KMS-11 (cell line): ENCODE data around the gene GLRA1.

Experiments used
- H2AFZ ChIP-seq: fragments of 200-600 bp; sonication (generic); 2 replicates; pipeline ENCODE4 v1.6.1; 2016; ENCODE audit warnings: antibody characterized with exemption, mixed run types, low read depth
- H3K27ac ChIP-seq: fragments of 200-600 bp; sonication (generic); 2 replicates; pipeline ENCODE4 v1.6.1; 2016; ENCODE audit warnings: mild to moderate bottlenecking, mixed run types
- H3K27me3 ChIP-seq: fragments of 200-600 bp; sonication (generic); 2 replicates; pipeline ENCODE4 v1.6.1; 2017; ENCODE audit warnings: mild to moderate bottlenecking, low read depth, mixed run types, moderate library complexity; ENCODE audit not compliant: insufficient read depth
- H3K36me3 ChIP-seq: fragments of 200-600 bp; sonication (generic); 2 replicates; pipeline ENCODE4 v1.6.1; 2017; ENCODE audit warnings: mild to moderate bottlenecking, mixed run types; ENCODE audit not compliant: insufficient read depth
- H3K4me1 ChIP-seq: fragments of 200-600 bp; sonication (generic); 2 replicates; pipeline ENCODE4 v1.6.1; 2016; ENCODE audit warnings: mild to moderate bottlenecking, low read depth, mixed run types; ENCODE audit not compliant: poor library complexity, severe bottlenecking
- H3K4me2 ChIP-seq: fragments of 200-600 bp; sonication (generic); 2 replicates; pipeline ENCODE4 v1.7.0; 2016; ENCODE audit warnings: mild to moderate bottlenecking, mixed run types
- H3K4me3 ChIP-seq: fragments of 200-600 bp; sonication (generic); IDR thresholded peaks from 2 replicates; pipeline ENCODE4 v1.6.1; 2017; ENCODE audit warnings: low read depth, low read length, mixed read lengths; ENCODE audit not compliant: insufficient read depth
- H3K79me2 ChIP-seq: fragments of 200-600 bp; sonication (generic); 2 replicates; pipeline ENCODE4 v1.6.1; 2016; ENCODE audit warnings: low read depth, mixed run types; ENCODE audit not compliant: insufficient read depth
- H3K9ac ChIP-seq: fragments of 200-600 bp; sonication (generic); 2 replicates; pipeline ENCODE4 v1.6.1; 2016; ENCODE audit warnings: mild to moderate bottlenecking, mixed run types
- H4K20me1 ChIP-seq: fragments of 200-600 bp; sonication (generic); 2 replicates; pipeline ENCODE4 v1.6.1; 2016; ENCODE audit warnings: mild to moderate bottlenecking, mixed run types; ENCODE audit not compliant: insufficient read depth
- CTCF ChIP-seq: fragments of 200-600 bp; sonication (generic); conservative IDR thresholded peaks from 2 replicates; pipeline ENCODE4 v1.6.1; 2017; ENCODE audit warnings: low read depth, mild to moderate bottlenecking, antibody characterized with exemption, low read length, moderate library complexity, mixed read lengths

The GLRA1 gene

DNA sequence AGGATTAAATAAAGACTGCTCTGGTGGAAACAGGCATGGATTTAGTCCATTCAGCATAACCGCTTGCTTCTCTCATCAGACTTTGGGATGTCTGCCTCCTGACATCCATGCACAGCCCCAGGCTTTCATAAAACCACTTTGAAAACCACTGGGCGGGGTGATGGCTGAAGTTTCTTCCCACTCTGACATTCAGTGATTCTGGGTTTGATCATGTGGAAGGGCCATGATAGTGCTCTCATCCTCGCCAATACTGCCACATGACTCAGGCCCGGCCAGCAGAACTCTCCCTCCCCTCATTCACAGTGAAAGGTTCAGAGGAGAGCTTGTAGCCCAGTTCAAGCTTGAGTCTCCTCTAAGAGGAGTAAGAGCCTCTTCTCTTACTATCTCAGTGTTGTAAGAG, 29.6 kb upstream of the GLRA1 start:
- no peaks in the 10 kb centered on the region for H3K36me3 ChIP-seq
- H3K4me3 ChIP-seq = no peak overlapping the region
- H3K4me1 ChIP-seq = no peaks in the 10 kb centered on the region
- no peaks in the 10 kb centered on the region for H4K20me1 ChIP-seq
- TF ChIP-seq CTCF = no peak
- no peaks in the 10 kb centered on the region for H3K79me2 ChIP-seq
- no peaks in the 10 kb centered on the region for H3K27me3 ChIP-seq
- H3K27ac ChIP-seq = no peak overlapping the region
- no peak overlapping the region for H3K4me2 ChIP-seq
- no peak overlapping the region for H2AFZ ChIP-seq
- no peak overlapping the region for H3K9ac ChIP-seq

- no peaks in the 10 kb centered on the region for H4K20me1 ChIP-seq
- H3K4me1 ChIP-seq = no peaks in the 10 kb centered on the region
- no peaks in the 10 kb centered on the region for H3K36me3 ChIP-seq
- no peak overlapping the region for H2AFZ ChIP-seq
- no peak overlapping the region for H3K4me2 ChIP-seq
- H3K27ac ChIP-seq = no peak overlapping the region
- no peaks in the 10 kb centered on the region for H3K79me2 ChIP-seq
- TF ChIP-seq CTCF = no peak
- no peak overlapping the region for H3K9ac ChIP-seq
- no peaks in the 10 kb centered on the region for H3K27me3 ChIP-seq
- H3K4me3 ChIP-seq = no peak overlapping the region
Observed at GRCh38 chr5:151953833-151954232, 29.2 kb upstream of the GLRA1 start.

DNA sequence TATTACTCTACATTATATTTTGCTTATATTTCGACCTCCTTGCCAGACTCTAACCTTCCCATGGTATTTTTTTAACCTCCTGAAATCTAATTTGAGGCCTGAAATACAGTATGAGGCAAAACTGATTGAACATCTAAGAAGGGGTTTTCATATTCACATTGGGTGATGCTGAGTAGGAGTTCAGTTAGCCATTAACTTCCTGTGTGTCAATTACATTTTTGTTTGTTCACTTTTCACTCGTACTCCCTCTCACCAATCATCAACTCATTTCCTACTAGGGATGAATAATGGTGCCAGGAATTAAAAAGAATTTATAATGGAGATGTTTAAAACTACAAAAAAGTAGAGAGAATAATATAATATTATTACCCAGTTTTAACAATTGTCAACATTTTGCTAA, 27.6 kb upstream of the GLRA1 start:
- Histone ChIP-seq H3K27ac (no peak overlapping the region), H4K20me1 (no peaks in the 10 kb centered on the region), H3K9ac (no peak overlapping the region), H3K4me1 (no peaks in the 10 kb centered on the region), H3K79me2 (no peaks in the 10 kb centered on the region), H3K4me3 (no peak overlapping the region), H3K4me2 (no peak overlapping the region), H3K36me3 (no peaks in the 10 kb centered on the region), H3K27me3 (no peaks in the 10 kb centered on the region), H2AFZ (no peak overlapping the region)
- TF ChIP-seq CTCF = no peak

GRCh38 chr5:151950706-151951105, 26.1 kb upstream of the GLRA1 start:
- TF ChIP-seq CTCF = no peak
- H3K79me2 ChIP-seq = no peaks in the 10 kb centered on the region

More at GRCh38 chr5:151950706-151951105, 26.1 kb upstream of the GLRA1 start:
- Histone ChIP-seq H3K27me3 (no peaks in the 10 kb centered on the region), H3K4me1 (no peaks in the 10 kb centered on the region), H3K4me3 (no peak overlapping the region), H3K9ac (no peak overlapping the region), H2AFZ (no peak overlapping the region), H3K27ac (no peak overlapping the region), H3K36me3 (no peaks in the 10 kb centered on the region), H4K20me1 (no peaks in the 10 kb centered on the region), H3K4me2 (no peak overlapping the region)
